A549 (cell line): ENCODE measurements around the gene ADAT1.

ENCODE experiments used
- HES2 ChIP-seq: fragments of >200 bp; sonication (Bioruptor Twin); formaldehyde crosslinking; IDR thresholded peaks from 2 replicates; pipeline ENCODE4 v1.6.1; 2016
- NR3C1 ChIP-seq: fragments of >200 bp; sonication (Bioruptor Twin); formaldehyde crosslinking; IDR thresholded peaks from 3 replicates; pipeline ENCODE4 v1.6.1; 2017
- USF2 ChIP-seq: fragments of 450-650 bp; IDR thresholded peaks from 2 replicates; pipeline ENCODE4 v1.6.1; 2014; ENCODE audit warnings: antibody characterized with exemption

DNA sequence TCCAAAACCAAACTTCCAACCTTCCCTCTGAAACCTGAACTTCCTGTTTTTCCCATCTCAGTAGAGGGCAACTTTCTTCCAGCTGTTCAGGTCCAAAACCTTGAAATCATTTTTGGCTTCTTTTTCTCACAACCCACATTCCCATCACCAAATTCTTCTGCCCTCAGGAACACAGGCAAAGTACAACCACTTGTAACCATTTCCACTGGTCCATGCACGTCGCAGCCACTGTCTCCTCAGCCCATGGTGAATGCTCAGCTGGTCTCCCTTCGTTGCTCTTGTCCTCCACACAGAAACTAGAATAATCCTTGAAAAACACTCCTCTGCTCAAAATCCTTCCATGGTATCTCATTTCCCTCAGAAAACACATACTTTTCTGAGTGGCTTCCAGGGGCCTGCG, 3.7 kb upstream of the ADAT1 start:
- TF ChIP-seq USF2 (no peak), HES2 (no peak), NR3C1 (no peak)
